AG04449 (cell line): ENCODE results near the gene PPM1A.

Source experiments
- CTCF ChIA-PET: fragments of 350-600 bp; formaldehyde crosslinking; extraction: SDS; loops from one replicate; lab custom pipeline; 2021; ENCODE audit warnings: antibody characterized with exemption; lab: Yijun Ruan, JAX
- POLR2A ChIA-PET: fragments of 400-600, 350-600 bp; formaldehyde crosslinking; extraction: SDS; loops from one replicate; lab custom pipeline; 2020; ENCODE audit warnings: antibody characterized with exemption, inconsistent platforms; lab: Yijun Ruan, JAX
- DNase-seq: peaks from one replicate; pipeline ENCODE4 v3.0.0-alpha.2; 2010; ENCODE audit warnings: low read depth, low spot score
- H3K4me3 ChIP-seq: 2 replicates; pipeline ENCODE4 v1.5.1; 2011; ENCODE audit warnings: low read depth, mild to moderate bottlenecking, control low read depth, low read length
- TF ChIP-seq, protein P1 (sequence below): IDR thresholded peaks from one replicate; pipeline ENCODE4 v1.5.1; 2011; ENCODE audit warnings: mild to moderate bottlenecking, moderate library complexity, low read length, control low read depth, inconsistent platforms; ENCODE audit not compliant: insufficient read depth; ENCODE audit errors: missing control alignments

PPM1A gene

DNA sequence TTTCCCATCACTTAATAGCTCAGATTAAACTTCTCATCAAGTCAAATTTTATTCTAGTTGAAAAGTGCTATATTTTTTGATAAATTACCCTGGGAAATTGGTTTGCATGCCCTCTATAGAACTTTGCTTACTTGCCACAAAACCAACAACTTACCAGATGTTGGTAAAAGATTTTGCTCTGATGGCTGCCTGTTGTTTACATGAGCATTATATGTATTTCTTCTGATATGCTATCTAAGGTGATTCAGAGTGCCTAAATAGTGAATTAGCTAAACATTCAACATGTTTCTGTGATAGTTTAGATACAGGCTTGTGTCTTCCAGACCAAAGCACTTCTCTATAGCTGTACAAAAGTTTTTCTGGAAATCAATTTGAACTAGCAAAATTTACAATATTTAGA, 51.0 kb downstream of the PPM1A start:
- POLR2A ChIA-PET: no interaction called here

DNA sequence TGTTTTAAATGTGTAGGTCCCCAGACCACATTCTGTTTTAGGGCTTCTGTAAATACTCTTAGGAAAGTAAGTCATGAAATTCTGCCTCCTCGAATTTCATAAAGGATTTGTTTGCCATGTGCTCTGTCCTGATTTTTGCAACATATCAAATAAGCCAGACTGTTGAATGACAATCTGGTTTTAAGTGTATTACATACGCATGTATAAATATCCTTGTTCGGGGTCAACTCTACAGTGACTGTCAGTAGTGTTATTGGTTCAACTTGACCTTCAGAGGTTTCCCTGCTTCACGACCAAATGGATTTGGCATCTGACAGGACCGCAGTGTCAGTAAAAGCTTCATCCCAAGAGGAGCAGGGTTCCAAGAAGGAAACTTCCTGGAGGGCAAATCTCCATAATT, 52.7 kb downstream of the PPM1A start:
- TF ChIP-seq, protein P1, sequence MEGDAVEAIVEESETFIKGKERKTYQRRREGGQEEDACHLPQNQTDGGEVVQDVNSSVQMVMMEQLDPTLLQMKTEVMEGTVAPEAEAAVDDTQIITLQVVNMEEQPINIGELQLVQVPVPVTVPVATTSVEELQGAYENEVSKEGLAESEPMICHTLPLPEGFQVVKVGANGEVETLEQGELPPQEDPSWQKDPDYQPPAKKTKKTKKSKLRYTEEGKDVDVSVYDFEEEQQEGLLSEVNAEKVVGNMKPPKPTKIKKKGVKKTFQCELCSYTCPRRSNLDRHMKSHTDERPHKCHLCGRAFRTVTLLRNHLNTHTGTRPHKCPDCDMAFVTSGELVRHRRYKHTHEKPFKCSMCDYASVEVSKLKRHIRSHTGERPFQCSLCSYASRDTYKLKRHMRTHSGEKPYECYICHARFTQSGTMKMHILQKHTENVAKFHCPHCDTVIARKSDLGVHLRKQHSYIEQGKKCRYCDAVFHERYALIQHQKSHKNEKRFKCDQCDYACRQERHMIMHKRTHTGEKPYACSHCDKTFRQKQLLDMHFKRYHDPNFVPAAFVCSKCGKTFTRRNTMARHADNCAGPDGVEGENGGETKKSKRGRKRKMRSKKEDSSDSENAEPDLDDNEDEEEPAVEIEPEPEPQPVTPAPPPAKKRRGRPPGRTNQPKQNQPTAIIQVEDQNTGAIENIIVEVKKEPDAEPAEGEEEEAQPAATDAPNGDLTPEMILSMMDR: no peak
- no peak for DNase-seq
- CTCF ChIA-PET: interaction anchor here (2.0 kb wide), 1 partner anchor 30 kb away, joined by 8 read pairs; no protein-coding TSS in a partner anchor
- no peak overlapping the region for H3K4me3 ChIP-seq
- POLR2A ChIA-PET: no interaction called here

More for the DNA sequence above, 51.0 kb downstream of the PPM1A start:
- TF ChIP-seq, protein P1: no peak
- DNase-seq: no peak
- CTCF ChIA-PET: interaction anchor here (1.0 to 2.0 kb wide), 3 partner anchors 31 to 335 kb away, joined by 3 to 8 read pairs (median 3); no protein-coding TSS in a partner anchor
- no peak overlapping the region for H3K4me3 ChIP-seq

DNA sequence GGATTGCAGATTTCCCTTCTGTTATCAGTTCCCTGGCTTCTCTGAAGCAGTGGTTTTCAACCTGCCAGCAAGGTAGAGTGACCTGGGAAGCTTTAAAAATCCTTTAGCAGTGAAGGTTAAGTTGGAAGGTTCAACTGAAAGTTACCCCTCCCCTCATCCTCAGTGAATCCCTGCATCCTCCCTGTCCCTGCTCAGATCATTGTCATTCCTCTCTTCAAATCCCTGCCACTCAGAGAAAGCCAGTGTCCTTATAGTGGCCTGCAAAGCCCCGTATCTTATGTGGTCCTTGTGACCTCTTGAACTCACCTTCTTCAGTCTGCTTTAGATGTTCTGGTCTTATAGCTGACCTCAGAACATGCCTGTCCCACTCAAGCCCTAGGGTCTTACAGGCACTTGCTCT, 53.6 kb downstream of the PPM1A start:
- no peak overlapping the region for H3K4me3 ChIP-seq
- DNase-seq: no peak
- TF ChIP-seq, protein P1: no peak
- ChIA-PET POLR2A (interaction anchor here (1.5 kb wide), 1 partner anchor 12 kb away, joined by 3 read pairs; no protein-coding TSS in a partner anchor), CTCF (no interaction called here)

DNA sequence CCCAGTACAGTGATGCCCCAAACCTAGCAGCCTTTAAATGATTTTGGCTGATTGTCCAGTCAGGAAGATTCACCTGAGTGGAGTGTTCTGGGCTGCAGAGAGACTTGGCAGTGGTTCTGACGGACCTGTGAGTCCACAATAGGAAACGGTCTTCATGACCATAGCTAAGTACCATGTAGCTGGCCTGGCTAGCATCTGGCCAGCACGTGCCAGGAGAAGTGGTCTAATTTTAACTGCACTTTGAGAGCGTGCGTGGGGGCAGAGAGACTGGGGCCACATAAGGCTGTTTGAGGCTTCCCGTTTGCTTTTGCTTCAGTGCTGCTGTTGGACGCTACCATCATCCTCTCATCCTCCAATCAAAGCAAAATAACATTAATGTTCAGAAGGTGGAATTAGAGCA, 54.7 kb downstream of the PPM1A start:
- no peak for DNase-seq
- ChIA-PET CTCF (interaction anchor here (0.7 kb wide), 1 partner anchor 20 kb away, joined by 3 read pairs; no protein-coding TSS in a partner anchor), POLR2A (interaction anchor here (1.5 kb wide), 1 partner anchor 13 kb away, joined by 3 read pairs; no protein-coding TSS in a partner anchor)
- H3K4me3 ChIP-seq: no peak overlapping the region
- TF ChIP-seq, protein P1: no peak

DNA sequence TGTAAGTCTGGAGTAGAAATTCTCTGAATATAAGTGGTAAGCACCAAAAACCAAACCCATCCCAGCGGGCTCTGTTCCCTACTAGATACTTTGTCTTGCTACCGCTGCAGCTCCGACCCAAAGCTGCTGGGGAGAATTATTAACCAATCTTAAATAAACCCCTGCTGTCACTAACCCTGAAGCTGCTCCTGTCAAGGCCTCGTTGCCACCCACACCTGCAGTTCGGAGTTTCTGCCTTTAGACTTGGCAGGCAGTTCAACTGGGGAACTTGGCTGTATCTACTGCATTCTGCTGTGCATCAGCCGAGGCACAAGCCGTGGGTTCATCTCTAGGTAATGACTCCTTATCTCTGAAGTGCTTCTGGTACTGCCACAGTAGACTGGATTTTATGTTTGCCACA, 55.5 kb downstream of the PPM1A start:
- no peak for DNase-seq
- H3K4me3 ChIP-seq: no peak overlapping the region
- ChIA-PET CTCF (no interaction called here), POLR2A (no interaction called here)
- TF ChIP-seq, protein P1: no peak

DNA sequence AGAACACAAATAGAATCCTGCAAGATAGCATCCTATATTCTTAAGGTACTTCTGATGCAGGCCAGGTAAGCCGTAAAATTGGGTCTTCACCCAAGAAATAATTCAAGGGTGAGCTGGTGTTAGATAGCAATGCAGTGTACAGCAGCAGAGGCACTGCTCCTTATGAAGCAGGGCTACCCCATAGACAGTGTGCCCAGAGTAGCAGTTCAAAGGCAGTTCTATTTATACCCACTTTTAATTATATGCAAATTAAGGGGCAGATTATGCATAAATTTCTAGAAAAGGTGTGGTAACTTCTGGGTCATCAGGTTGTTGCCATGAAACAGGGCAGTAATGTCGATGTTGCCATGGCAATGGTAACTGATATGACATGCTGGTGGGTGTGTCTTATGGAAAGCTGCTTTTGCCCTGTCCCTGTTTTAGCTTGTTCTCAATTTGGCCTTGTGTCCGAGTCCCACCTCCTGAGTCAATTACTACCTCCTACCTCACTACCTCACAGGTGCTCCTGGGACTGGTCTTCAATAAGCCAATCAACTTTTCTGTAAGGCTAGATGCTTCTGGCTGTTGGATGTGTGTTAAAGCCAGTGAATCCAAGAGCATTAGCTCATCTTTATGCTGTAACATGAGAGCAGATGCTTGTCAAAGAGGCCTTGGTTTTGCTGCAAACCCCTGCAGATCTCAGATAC, 61.0 kb downstream of the PPM1A start:
- POLR2A ChIA-PET: no interaction called here
- DNase-seq: no peak
- TF ChIP-seq, protein P1: no peak
- no peak overlapping the region for H3K4me3 ChIP-seq
- CTCF ChIA-PET: interaction anchor here (0.9 to 1.5 kb wide), 3 partner anchors 21 to 39 kb away, joined by 3 to 5 read pairs (median 3); no protein-coding TSS in a partner anchor
